HG02678 (cell line): ENCODE measurements around the gene SOCS1.

ENCODE experiments used
- ATAC-seq: cut with Tn5 transposase; IDR thresholded peaks from one replicate; pipeline ENCODE4 v1.9.1; 2021; ENCODE audit warnings: mild to moderate bottlenecking, moderate library complexity; ENCODE audit not compliant: unreplicated experiment

Gene SOCS1

DNA sequence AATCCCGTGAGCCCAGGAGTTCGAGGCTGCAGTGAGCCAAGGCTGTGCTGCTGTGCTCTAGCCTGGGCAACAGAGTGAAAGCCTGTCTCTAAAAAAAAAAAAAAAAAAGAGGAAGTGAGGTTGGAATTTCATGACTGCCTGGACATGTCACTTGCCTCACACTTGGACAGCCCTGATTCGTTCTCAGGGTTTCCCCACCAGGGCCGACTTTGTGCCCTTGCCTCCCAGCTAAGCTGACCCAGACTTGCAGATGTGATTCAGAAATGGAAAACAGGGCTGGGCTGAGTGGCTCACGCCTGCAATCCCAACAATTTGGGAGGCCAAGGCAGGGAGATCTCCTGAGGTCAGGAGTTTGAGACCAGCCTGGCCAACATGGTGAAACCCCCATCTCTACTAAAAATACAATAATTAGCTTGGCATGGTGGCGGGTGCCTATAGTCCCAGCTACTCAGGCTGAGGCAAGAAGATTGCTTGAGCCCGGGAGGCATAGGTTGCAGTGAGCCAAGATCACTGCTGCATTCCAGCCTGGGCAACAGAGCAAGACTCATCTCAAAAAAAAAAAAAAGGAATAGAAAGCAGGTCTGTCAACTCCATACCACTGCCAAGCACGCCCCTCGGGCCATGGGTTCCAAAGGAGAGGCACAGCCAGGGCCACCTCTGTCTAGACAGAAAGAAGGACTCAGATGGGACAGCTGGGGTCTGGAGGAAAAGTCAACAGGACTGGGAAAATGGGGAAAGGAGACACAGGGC is 46.9 kb downstream of the SOCS1 start:
- ATAC-seq: no peak

DNA sequence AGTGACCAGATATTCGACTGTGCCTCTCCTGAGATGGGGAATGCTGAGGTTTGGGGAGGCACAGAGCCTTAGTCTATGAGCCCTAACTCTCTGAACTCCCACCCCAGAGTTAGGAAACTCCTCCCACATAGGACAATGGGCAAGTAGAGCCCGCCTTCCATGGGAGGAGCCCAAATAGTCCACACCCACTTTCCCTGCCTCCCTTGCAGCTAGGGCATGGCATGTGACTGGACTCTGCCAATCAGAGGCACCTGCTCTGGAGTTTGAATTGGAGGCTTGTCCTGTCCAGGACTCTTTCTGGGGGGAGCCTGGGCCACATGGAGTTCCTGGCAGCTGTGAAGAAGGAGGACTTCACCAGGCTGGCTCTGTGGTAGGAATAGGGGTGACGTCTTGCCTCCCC is 48.4 kb downstream of the SOCS1 start:
- no peak for ATAC-seq

DNA sequence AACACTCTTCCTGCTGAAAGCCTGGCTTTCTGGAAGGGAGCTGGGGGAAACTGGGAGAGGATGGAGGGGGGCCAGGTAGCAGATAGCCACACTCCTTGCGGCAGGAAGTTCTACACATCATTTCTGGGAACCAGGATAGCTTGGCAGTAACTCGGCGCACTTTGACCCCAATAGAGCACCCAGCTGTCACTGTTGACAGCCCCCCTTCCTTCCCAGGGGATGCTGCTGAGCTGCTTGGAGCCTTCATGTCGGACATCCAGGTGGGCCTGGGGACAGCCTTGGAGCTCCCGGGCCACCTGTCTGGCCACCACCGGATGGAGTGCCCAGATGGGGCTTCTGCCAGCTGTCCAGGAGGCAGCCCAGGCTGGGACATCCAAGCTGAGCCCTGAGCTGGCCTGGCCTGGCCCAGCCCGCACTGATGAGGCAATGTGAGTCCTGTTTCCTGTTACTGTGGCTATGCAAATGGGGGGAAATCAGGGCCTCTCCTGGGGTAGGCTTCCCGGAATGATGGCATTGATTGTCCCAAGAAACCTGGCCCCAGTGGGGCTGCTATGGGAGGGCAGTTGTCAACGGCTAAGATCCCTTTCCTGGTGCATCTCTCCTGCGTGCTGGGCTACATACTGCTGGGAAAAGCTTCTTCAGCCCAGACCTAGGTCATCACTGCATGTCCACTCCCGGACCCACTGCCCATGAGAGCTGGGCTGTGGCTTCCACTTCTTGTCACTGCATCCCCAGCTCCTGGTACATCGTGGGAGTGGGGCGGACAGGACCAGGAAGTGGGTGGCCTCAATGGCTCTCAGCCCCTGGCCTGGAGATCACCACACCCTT is 50.0 kb downstream of the SOCS1 start:
- ATAC-seq: peak; percentile 34

GRCh38 chr16:11205065-11205699 is 50.8 kb downstream of the SOCS1 start:
- ATAC-seq: no peak

DNA sequence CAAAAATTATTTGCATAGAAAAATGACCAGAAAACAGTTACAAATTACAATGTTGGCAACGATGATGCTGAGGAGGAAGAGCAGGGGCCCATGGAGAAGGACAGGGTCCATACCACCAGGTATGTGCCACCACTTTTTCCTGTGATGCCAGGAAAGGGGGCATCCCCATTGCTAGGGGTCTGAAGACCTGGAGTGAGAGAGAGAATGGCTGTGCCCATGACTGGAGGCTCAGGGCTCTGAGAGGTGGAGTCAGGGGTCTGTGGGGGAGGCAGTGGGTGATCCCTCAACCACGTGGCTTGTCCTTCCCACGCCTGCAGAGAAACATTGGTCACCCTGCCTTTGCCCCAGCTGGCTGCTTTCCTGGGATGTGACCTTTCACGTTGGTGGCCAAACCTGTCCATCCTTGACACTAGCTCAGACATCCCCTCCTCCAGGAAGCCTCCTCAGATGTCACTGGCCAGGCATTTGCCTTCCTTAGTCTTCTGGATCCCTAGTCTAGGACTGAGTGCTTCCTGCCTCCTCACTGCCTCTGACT is 51.4 kb downstream of the SOCS1 start:
- ATAC-seq: no peak
